ENCODE measurements around the gene TRIM44.

DNA sequence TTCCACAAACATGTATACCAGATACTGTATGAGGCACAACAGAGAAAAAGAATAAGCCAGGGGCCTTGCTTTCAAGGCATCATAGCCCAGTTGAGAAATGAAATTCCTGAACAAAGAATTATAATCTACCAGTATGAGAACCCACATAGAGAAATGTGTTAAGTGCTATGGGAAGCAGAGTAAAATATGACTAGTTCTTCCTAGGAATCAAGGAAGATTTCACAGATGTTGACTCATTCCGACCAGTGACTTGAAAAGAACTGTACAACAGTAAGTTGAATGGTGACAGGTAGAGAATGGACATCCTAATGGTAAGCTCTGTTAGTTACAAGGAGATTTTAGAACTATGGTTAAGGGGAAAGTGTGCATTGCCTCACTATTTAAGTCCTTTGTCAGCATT, 102.6 kb downstream of the TRIM44 start:
- TF ChIP-seq, protein P1, sequence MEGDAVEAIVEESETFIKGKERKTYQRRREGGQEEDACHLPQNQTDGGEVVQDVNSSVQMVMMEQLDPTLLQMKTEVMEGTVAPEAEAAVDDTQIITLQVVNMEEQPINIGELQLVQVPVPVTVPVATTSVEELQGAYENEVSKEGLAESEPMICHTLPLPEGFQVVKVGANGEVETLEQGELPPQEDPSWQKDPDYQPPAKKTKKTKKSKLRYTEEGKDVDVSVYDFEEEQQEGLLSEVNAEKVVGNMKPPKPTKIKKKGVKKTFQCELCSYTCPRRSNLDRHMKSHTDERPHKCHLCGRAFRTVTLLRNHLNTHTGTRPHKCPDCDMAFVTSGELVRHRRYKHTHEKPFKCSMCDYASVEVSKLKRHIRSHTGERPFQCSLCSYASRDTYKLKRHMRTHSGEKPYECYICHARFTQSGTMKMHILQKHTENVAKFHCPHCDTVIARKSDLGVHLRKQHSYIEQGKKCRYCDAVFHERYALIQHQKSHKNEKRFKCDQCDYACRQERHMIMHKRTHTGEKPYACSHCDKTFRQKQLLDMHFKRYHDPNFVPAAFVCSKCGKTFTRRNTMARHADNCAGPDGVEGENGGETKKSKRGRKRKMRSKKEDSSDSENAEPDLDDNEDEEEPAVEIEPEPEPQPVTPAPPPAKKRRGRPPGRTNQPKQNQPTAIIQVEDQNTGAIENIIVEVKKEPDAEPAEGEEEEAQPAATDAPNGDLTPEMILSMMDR (IDR thresholded peaks at IDR 0.05; ENCODE audit: insufficient read depth, low read length, poor library complexity, severe bottlenecking): no peak
- TF ChIP-seq EZH2phosphoT487 (conservative IDR thresholded peaks at IDR 0.05; ENCODE audit: low read length): no peak

Measured in SU-DHL-6 (cell line).